Measurements from ENCODE around the gene LZTR1.

The LZTR1 gene

DNA sequence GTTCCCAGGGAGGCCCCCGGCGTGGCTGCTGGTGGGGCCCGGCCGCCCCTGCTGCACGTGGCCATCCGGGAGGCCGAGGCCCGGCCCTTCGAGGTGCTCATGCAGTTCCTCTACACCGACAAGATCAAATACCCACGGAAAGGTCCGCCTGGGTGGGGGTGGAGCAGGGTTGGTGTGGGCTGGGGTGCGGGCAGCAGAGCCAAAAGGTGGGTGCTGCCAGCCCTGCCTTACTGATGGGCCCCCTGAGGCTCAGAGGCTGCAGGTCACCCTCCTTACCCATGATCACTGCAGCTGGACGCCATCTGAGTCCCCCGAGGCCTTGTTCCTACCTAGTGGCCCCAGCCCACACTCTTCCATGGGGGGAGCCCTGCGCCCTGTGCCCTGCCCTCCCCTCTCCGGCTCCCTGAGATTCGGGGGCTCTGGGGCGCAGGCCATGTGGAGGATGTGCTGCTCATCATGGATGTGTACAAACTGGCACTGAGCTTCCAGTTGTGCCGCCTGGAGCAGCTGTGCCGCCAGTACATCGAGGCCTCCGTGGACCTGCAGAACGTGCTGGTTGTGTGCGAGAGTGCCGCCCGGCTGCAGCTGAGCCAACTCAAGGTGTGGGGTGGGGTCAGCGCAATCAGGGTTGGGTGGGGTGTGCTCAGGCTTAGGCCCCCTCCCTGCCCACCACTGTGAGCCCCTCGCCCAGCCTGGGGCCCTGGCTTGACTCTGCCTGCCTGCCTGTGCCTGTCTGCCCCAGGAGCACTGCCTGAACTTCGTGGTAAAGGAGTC lies 12.2 kb downstream of the LZTR1 start:
- H3K9me3 ChIP-seq (ENCODE audit: insufficient read depth, low read depth, low read length) = no peaks in the 10 kb centered on the region
- TF ChIP-seq CTCF (conservative IDR thresholded peaks at IDR 0.05; ENCODE audit: low read length) (no peak), EZH2phosphoT487 (IDR thresholded peaks at IDR 0.05; ENCODE audit: borderline replicate concordance) (no peak)
- H3K36me3 ChIP-seq (ENCODE audit: insufficient read depth, low read length) = peaks cover 5% of the 10 kb centered on the region; the same call in 1 of the 2 replicates
- peaks cover 8% of the 10 kb centered on the region for H3K4me1 ChIP-seq (ENCODE audit: insufficient read depth, low read length, poor library complexity, severe bottlenecking)
- peaks cover 5% of the 10 kb centered on the region; the same call in 1 of the 2 replicates for H3K79me2 ChIP-seq (ENCODE audit: insufficient read depth, low read length)
- H3K4me3 ChIP-seq (ENCODE audit: low read length, poor library complexity, severe bottlenecking) = no peak overlapping the region
- H3K27me3 ChIP-seq (ENCODE audit: insufficient read depth, low read length, poor library complexity, severe bottlenecking) = no peaks in the 10 kb centered on the region
- no peaks in the 10 kb centered on the region for H3F3A ChIP-seq (ENCODE audit: low read depth)
- H3K4me2 ChIP-seq (ENCODE audit: low read depth, low read length, poor library complexity, severe bottlenecking) = no peak overlapping the region
- no peak overlapping the region for H2AFZ ChIP-seq (ENCODE audit: low read length)
- no peaks in the 10 kb centered on the region for H3K9me2 ChIP-seq (replicated peaks; ENCODE audit: low read depth, low read length)
- no peak overlapping the region for H3K9ac ChIP-seq (ENCODE audit: low read depth, low read length, poor library complexity, severe bottlenecking)
- peaks cover 1% of the 10 kb centered on the region for H4K20me1 ChIP-seq (ENCODE audit: insufficient read depth, low read length, poor library complexity, severe bottlenecking)

- H3K79me2 ChIP-seq (ENCODE audit: insufficient read depth, low read length) = peaks cover 11% of the 10 kb centered on the region
- peaks cover 6% of the 10 kb centered on the region for H3K4me1 ChIP-seq (ENCODE audit: insufficient read depth, low read length, poor library complexity, severe bottlenecking)
- H4K20me1 ChIP-seq (ENCODE audit: insufficient read depth, low read length, poor library complexity, severe bottlenecking) = peaks cover 7% of the 10 kb centered on the region
- H3K9me2 ChIP-seq (replicated peaks; ENCODE audit: low read depth, low read length) = no peaks in the 10 kb centered on the region
- H3K36me3 ChIP-seq (ENCODE audit: insufficient read depth, low read length) = peaks cover 5% of the 10 kb centered on the region; the same call in 1 of the 2 replicates
- no peak overlapping the region for H2AFZ ChIP-seq (ENCODE audit: low read length)
- no peaks in the 10 kb centered on the region for H3K27me3 ChIP-seq (ENCODE audit: insufficient read depth, low read length, poor library complexity, severe bottlenecking)
- H3K4me2 ChIP-seq (ENCODE audit: low read depth, low read length, poor library complexity, severe bottlenecking) = no peak overlapping the region
- no peaks in the 10 kb centered on the region for H3F3A ChIP-seq (ENCODE audit: low read depth)
- no peaks in the 10 kb centered on the region for H3K9me3 ChIP-seq (ENCODE audit: insufficient read depth, low read depth, low read length)
- TF ChIP-seq CTCF (conservative IDR thresholded peaks at IDR 0.05; ENCODE audit: low read length) (no peak), EZH2phosphoT487 (IDR thresholded peaks at IDR 0.05; ENCODE audit: borderline replicate concordance) (no peak)
- H3K9ac ChIP-seq (ENCODE audit: low read depth, low read length, poor library complexity, severe bottlenecking) = no peak overlapping the region
- H3K4me3 ChIP-seq (ENCODE audit: low read length, poor library complexity, severe bottlenecking) = no peak overlapping the region
Observed at GRCh38 chr22:20994902-20995241, 12.8 kb downstream of the LZTR1 start.

DNA sequence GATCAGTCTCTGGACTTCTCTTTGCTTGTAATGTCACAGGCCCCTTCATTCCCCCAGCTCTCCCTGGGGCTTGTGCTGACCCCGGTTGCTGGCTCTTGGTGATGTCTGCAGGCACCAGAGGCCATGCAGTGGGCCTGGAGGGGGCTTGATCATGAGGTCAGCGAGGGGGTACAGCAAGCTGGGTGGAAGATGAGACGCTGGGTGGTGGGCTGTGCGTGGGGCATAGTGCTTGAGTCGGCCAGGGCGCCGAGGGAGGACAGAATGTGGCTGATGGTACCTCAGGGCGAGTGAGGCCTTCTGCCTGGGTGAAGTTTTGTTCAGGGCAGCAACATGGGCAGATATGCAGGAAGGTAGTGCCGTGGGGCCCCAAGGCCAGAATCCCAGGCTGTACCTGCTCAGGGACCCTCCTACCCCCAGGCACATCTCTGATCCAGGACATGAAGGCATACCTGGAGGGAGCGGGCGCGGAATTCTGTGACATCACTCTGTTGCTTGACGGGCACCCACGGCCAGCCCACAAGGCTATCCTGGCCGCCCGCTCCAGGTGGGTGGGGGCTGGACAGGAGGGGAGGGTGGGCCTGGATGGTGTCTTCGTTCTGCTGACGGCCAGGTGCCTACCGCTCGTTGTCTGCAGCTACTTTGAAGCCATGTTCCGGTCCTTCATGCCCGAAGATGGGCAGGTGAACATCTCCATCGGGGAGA lies 13.4 kb downstream of the LZTR1 start:
- H3K79me2 ChIP-seq (ENCODE audit: insufficient read depth, low read length) = peaks cover 17% of the 10 kb centered on the region
- no peaks in the 10 kb centered on the region for H3F3A ChIP-seq (ENCODE audit: low read depth)
- no peak overlapping the region for H3K4me3 ChIP-seq (ENCODE audit: low read length, poor library complexity, severe bottlenecking)
- H2AFZ ChIP-seq (ENCODE audit: low read length) = no peak overlapping the region
- peaks cover 5% of the 10 kb centered on the region for H3K4me1 ChIP-seq (ENCODE audit: insufficient read depth, low read length, poor library complexity, severe bottlenecking)
- H3K36me3 ChIP-seq (ENCODE audit: insufficient read depth, low read length) = peaks cover 5% of the 10 kb centered on the region; the same call in 1 of the 2 replicates
- TF ChIP-seq EZH2phosphoT487 (IDR thresholded peaks at IDR 0.05; ENCODE audit: borderline replicate concordance) (no peak), CTCF (conservative IDR thresholded peaks at IDR 0.05; ENCODE audit: low read length) (no peak)
- H3K27me3 ChIP-seq (ENCODE audit: insufficient read depth, low read length, poor library complexity, severe bottlenecking) = no peaks in the 10 kb centered on the region
- H3K9ac ChIP-seq (ENCODE audit: low read depth, low read length, poor library complexity, severe bottlenecking) = no peak overlapping the region
- H4K20me1 ChIP-seq (ENCODE audit: insufficient read depth, low read length, poor library complexity, severe bottlenecking) = peaks cover 13% of the 10 kb centered on the region
- H3K4me2 ChIP-seq (ENCODE audit: low read depth, low read length, poor library complexity, severe bottlenecking) = no peak overlapping the region
- H3K9me3 ChIP-seq (ENCODE audit: insufficient read depth, low read depth, low read length) = no peaks in the 10 kb centered on the region
- no peaks in the 10 kb centered on the region for H3K9me2 ChIP-seq (replicated peaks; ENCODE audit: low read depth, low read length)
